ENCODE data around the gene CEP78.
"Not testable (repeated sequence)": the region's sequence is repeated elsewhere in the genome, so short reads cannot be mapped to it uniquely, and the experiment has no call there.

CEP78 gene

GRCh38 chr9:78238046-78239038, 2.5 kb downstream of the CEP78 start:
- DNase-seq = peak; percentile 40

DNA sequence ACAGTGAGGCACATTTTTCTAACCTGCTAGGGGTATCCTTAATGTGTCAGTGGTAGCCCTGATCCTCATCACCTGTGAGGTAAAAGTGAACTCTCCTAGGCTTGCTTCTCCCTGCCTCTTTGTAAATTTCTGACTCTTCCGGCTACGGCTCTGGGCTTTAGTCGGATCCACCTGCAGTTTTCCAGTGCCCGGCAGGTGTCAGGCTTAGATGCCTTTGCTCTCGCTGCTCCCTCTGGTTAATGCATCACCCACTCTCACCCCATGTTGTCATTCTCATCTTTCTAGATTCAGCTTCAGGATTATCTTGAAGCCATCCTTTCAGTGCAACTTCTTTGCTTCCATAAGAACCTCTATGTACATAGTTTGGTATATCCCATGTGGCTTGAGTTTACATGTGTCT, 3.6 kb downstream of the CEP78 start:
- no peak for DNase-seq

GRCh38 chr9:78242041-78242440, 6.2 kb downstream of the CEP78 start:
- DNase-seq = no peak

GRCh38 chr9:78243130-78243529, 7.3 kb downstream of the CEP78 start:
- DNase-seq = no peak

- no peak for DNase-seq
Measured at GRCh38 chr9:78245401-78245800, 9.5 kb downstream of the CEP78 start.

GRCh38 chr9:78248635-78249034, 12.8 kb downstream of the CEP78 start:
- no peak for DNase-seq

GRCh38 chr9:78249542-78249941, 13.7 kb downstream of the CEP78 start:
- DNase-seq = no peak

DNA sequence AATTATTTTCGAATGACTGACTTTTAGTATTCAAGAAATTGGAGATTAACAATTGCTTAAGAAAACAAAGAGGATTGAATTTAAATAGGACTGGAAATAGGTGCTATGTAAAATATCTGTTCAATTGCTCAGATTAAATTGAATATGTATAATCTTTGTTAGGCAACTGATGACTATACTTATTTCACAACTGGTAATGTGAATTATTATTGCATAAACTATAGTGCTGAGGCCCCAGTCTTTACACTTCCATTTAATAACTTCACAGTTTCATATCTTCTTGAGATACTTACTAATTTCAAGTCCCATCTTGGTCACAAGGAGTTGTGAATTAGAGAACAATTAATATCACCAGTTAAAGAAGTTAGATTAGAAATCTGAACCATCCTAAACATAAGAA, 16.7 kb downstream of the CEP78 start:
- no peak for DNase-seq

GRCh38 chr9:78253285-78253684, 17.4 kb downstream of the CEP78 start:
- no peak for DNase-seq

- peak; percentile 39 for DNase-seq
Measured at GRCh38 chr9:78261403-78262001, 25.6 kb downstream of the CEP78 start.

DNA sequence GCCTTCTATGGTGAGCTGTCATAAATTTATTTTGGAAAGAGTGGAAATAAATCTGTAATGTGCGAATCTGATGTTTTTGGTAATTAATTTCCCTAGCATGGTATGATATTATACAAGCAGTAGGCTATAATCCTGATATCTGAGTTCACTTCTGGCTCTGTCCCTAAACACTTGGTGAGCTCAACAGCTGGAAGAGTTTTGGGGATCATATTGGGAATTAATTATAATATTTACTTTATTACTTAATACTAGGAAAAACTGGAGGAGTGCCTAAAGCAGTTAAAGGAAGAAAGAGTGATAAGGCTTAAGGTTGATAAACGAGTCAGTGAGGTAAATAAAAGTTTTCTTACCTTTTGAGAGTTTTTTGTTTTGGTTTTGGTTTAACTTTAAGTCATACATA, 26.8 kb downstream of the CEP78 start:
- DNase-seq = no peak

GRCh38 chr9:78267889-78268288, 32.0 kb downstream of the CEP78 start:
- no peak for DNase-seq

DNA sequence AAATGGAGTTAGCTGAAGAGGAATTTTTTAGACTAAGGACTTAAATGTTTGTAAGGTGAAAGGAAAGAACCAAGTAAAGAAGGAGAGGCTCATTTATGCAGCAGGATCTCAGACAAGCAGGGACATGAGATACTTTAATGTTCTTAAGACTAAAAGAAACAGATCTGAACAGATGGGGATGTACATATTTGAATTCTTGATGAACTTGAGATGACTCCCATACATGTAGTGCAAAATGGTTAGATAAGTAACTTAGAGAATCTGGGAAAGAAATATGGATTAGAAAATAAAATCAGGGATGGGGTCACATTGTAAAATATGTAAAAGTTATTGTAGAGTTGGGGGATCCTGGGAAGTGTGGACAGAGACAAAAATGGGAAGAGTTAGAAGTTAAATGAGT, 33.9 kb downstream of the CEP78 start:
- DNase-seq = no peak

- DNase-seq = no peak
Measured at GRCh38 chr9:78272307-78272706, 36.4 kb downstream of the CEP78 start.

DNA sequence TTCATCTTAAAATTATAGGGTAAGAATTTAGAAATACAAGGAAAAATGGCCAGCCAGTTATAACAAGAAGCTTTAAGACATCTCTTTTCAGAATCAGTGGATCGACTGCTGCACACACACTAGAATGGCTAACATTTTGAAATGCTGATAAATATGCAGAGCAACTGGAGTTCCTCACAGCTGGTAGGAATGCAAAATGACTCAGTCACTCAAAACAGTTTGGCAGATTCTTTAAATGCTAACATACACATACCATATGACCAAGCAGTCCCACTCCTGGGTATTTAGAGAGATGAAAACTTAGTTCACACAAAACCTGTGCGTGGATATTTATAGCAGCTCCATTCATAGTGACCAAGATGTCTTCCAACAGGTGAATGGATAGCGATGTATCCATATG, 37.9 kb downstream of the CEP78 start:
- DNase-seq = no peak

GRCh38 chr9:78278177-78278777, 42.4 kb downstream of the CEP78 start:
- no peak for DNase-seq

GRCh38 chr9:78278801-78279200, 42.9 kb downstream of the CEP78 start:
- DNase-seq = no peak

GRCh38 chr9:78280982-78281668, 45.2 kb downstream of the CEP78 start:
- no peak for DNase-seq

GRCh38 chr9:78284181-78284580, 48.3 kb downstream of the CEP78 start:
- DNase-seq = not testable (repeated sequence)

DNA sequence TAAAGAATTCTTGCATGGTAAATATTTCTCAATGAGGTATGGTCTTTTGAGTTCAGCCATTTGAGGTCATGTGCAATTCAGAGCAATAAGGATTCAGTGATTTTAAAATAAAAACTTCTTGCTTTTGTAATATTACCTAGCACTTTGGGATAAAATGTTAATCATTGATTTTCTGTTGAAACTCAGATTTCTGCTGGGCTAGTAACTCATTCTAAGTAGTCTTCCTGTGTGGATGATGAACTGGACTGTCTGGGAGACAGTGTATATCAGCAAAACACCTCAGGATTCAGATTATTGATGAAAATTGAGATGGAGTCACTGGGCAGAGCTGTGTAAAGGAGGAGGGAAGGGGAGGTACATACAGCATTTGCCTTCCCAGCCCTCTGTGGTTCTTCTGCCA, 50.2 kb downstream of the CEP78 start:
- DNase-seq = no peak

- DNase-seq = no peak
Measured at GRCh38 chr9:78286946-78287388, 51.1 kb downstream of the CEP78 start.

DNA sequence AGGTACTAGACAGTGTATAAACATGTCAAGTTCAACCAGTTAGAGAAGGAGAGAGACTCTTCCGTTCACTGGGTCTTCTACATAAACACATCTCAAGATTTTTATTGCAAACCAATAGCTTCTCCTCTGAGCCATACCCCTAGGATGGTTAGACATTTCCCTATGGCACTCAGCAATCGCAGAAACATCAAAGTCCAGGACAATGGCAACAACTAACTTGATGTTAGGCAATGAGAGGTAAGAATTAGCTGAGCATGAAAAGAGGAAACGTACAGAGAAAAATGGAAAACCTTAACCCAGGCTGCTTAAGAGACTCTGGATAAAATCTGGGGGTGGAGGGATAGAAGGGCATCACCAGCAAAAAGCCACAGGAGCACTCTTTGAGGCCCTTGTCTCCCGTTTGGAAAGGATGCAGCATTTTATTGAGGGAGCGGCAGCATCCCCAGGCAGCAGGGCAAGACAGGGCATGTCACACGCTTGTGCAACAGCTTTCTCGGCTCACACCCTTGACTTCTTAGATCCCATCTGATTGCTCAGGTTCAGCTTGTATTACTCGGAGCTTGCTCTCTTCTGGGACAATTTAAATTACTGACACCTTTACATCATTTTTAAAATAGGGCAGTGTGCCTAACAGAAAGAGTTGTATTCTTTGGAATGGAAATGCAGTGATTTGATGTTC, 52.5 kb downstream of the CEP78 start:
- no peak for DNase-seq

GRCh38 chr9:78289474-78289873, 53.6 kb downstream of the CEP78 start:
- DNase-seq = no peak

Data from CD4-positive, alpha-beta T cell treated with Interleukin-21 for 1 hour (primary cell).